Femur (tissue), 1 donor: ENCODE data around the gene SZT2.
"Not testable (repeated sequence)": the region's sequence is repeated elsewhere in the genome, so short reads cannot be mapped to it uniquely, and the experiment has no call there.

Experiments used
- DNase-seq: peaks from one replicate; pipeline ENCODE4 v3.0.0-alpha.2; 2017

Gene SZT2

DNA sequence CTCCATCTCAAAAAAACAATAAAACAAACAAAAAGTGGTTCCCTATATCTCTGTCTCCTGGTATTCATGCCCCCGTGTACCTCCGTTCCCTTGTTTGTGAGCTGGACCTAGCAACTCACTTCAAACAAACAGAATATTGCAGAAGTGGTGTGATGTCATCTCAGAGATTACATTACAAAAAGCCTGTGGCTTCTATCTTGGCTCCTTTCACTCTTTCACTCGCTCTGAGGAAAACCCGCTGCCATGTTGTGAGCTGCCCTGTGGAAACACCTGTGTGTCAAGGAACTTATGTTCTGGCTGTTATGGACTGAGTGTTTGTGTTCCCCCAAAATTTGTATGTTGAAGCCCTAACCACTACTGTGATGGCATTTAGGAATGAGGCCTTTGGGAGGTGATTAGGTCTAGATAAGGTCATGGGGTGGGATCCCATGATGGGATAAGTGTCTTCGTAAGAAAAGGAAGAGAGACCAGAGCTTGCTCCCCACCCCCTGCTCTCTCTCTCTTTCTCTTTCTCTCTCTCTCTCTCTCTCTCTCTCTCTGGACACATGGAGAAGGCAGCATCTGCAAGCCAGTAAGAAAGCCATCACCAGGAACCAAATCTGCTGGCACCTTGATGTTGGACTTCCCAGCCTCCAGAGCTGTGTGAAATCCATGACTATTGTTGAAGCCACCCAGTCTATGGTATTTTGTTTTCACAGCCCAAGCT lies 71.4 kb downstream of the SZT2 start:
- no peak for DNase-seq

- DNase-seq, result no peak
These were observed 73.8 kb downstream of the SZT2 start for GRCh38 chr1:43463479-43463878.

- no peak for DNase-seq
These were observed 75.2 kb downstream of the SZT2 start for GRCh38 chr1:43464681-43465504.

- DNase-seq, result no peak
These were observed 75.9 kb downstream of the SZT2 start for GRCh38 chr1:43465505-43466067.

DNA sequence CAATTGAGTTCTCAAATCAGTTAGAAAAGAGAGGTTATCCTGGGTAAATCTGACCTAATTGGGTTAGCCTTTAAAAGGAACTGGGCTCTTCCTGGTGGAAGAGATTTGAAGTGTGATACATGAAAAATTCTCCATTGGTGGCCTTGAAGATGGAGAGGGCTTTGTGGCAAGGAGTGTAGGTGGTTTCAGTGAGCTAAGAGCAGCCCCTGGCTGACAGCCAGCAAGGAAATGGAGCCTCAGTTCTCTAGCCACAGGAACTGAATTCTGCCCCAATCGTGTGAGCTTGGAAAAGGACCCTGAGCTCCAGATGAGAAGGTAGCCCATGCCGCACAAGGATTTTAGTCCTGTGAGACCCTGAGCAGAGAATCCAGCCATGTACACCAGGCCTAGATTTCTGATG lies 76.7 kb downstream of the SZT2 start:
- no peak for DNase-seq

- no peak for DNase-seq
These were observed 78.7 kb downstream of the SZT2 start for GRCh38 chr1:43468414-43468813.

DNA sequence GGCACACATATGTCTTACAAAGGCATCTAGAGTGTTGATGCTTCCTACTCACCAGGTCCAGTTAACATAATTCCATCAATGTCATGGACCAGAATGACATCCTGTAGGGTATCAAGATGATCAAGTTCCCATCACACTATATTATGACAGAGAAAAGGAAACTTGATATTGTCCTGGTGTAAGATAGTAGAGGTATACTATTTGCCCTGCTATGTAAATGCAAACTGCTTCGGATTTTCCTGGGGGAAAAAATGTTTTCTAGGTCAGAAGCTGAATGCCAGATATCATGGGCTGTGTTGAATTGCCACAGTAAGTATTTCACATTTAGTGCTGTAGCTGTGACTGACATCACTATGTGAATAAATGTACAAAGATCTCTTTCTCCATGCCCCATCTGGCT lies 80.2 kb downstream of the SZT2 start:
- no peak for DNase-seq

DNA sequence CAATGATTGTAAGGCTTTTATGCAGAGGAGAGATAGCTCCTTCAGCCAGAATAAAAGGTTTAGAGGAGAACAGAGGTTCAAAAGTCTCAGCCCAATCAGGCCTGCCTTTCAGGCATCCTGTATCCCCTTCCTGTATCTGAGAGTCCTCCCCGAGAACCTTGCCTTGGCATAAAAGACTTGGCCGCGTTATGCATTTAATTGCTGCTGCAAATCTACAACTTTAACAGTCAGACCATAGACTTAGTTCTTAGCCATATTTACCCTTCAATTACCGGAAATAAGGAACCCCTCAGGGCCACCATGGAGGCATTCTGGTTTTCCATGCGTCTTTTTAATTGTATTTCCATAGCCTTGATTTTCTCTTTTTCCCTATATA lies 82.4 kb downstream of the SZT2 start:
- no peak for DNase-seq

GRCh38 chr1:43472463-43473151 lies 82.9 kb downstream of the SZT2 start:
- DNase-seq, result not testable (repeated sequence)

- no peak for DNase-seq
These were observed 83.8 kb downstream of the SZT2 start for GRCh38 chr1:43473463-43473862.

DNA sequence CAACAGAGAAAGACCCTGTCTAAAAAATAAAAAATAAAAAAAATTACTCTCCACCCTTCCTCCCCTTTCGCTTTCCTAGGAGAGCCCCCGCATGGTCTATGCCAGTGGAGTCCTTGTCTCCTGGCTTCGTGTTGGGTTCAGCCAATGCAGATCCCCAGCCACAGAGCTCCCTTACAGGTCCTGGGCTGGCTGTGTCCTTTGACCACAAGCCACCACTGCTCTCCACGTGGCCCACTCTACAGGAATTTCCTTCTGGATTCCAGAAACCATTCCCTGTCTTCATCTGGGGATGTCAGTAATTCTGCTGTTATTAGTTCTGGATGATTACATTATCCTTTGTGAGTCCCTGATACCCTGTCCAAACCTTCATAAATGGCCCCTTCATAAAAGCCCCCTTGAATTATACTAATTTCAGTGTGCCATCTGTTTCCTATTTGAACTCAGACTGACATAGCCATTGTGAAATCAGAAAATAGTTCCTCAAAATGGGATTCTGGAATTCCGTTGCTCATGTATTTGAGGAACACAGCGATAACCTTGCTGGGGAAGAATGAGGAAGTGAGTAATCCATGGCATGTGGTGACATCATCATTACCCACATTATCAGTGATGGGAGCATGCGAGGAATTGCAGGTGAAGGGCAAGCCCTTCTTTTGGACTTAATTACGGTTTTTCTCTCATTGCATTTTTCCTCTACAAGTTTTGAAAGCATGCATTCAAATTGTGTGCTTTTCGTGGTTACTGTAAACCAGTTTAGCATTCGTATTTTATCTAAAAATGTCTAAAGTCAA lies 86.1 kb downstream of the SZT2 start:
- not testable (repeated sequence) for DNase-seq

DNA sequence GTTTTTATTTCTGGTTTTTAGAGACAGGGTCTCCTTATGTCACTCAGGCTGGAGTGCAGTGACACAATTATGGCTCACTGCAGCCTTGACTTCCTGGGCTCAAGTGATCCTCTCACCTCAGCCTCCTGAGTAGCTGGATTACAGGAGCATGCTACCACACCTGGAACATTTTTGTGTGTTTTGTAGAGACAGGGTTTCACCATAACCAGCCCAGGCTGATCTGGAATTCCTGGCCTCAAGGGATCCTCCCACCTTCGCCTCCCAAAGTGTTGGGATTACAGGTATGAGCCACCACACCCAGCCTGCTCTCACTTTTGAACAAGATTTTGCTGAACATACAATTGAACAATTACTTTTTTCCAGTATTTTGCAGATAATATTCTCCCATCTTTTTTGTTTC lies 88.0 kb downstream of the SZT2 start:
- DNase-seq, result no peak

DNA sequence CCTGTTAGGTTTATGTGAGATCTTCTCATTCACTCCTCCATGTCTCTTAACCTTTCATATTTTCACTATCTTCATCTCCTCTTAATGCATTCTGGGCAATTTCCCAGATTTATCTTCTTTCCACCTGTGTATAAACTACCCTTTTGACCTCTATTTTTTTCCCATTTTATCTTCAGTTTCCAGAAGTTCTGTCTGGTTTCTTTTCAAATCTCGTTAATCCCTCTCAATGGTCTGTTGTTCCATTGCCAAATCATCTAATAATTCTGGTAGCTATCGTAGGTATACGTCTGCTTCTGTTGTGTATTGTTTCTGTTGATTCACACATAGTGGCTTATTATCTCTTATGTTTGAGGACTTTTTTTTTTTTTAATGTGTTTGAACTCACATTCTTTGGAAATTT lies 89.7 kb downstream of the SZT2 start:
- DNase-seq, result no peak

DNA sequence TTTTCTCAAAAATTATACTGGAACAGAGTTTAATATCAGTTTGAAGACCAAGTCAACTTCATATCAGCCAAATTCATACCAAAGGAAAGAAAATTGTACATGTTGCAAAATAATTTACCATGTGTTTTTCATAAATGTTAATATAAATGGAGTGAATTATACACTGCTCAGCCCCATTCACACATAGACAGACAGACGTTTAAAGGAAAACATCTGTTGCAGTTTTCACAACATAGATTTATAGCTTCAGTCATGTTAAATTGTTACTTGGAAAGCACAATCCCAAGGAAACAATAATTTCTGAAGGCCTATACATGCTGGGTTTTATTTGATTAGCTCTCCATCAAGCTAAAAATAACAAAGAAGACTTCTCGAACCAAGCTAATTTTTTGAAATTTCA lies 91.8 kb downstream of the SZT2 start:
- DNase-seq, result no peak

- DNase-seq, result no peak
These were observed 92.5 kb downstream of the SZT2 start for GRCh38 chr1:43482215-43482614.

DNA sequence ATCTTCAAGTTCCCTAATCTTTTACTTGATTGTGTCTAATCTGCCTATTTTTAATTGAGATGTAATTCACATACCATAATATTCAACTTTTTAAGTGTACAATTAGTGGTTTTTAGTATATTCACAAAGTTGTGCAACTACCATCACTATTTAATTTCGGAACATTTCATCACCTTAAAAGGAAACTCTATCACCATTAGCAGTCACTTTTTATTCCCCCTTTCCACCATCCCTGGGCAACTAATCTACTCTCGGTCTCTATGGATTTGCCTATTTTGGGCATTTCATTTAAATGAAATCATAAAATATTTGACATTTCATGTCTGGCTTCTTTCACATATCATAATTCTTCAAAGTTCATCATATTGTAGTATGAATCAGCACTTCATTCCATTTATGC lies 94.7 kb downstream of the SZT2 start:
- DNase-seq, result no peak

- DNase-seq, result no peak
These were observed 98.5 kb downstream of the SZT2 start for GRCh38 chr1:43488165-43488564.

GRCh38 chr1:43491061-43491460 lies 101.4 kb downstream of the SZT2 start:
- no peak for DNase-seq

DNA sequence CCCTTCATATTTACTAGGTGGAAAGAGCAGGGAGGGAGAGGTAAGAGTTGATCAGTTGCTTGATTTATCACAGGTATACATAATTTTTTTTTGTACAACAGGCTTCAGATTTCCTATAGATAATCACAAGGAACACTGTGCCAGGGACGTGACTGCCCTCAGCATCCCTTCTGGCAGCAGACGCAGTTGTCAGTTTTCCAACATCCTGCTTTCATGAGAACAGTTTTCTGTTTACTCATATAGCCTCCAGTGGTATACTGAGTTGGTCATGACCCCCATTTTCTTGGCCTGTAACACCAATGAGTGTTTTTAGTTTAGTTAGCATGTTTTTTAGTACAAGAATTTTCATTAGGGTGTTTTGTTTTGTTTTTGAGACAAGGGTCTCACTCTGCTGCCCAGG lies 103.1 kb downstream of the SZT2 start:
- no peak for DNase-seq

DNA sequence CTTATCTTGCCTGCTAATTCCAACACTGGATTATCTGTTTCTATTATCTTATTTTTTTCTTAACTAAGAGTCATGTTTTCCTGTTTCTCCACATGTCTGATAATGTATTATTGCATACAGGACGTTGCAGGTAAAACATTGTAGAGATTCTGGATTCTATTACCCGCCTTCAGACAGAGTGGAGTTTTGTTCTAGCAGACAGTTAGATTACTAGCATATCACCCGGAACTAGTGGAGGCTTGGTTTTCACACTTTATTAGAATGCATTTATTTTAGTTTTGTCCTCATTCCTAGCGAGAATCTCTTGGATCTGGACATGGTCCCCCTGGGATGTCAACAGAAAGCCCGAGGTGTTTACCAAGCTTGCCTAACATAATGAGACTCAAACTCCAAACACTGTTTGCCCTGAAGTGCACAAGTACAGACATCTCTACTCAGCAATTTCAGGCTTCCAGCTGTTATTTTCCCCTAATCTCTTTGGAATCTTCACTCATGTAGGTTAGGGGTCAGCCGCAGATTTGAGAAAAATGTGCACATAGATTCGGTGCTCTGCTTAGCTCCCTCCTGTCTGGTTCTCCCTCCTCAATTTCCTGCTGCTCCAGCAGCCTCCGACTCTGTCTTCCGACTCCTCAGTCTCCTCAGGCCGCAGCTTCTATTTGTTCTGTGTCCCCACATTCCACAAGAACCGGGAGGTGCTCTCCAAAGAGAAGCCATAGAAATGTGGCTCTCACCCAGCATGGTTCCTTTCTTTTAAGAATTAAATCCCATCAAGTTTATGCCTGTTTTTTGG lies 104.2 kb downstream of the SZT2 start:
- DNase-seq, result no peak

GRCh38 chr1:43495204-43495603 lies 105.5 kb downstream of the SZT2 start:
- no peak for DNase-seq

GRCh38 chr1:43499898-43500297 lies 110.2 kb downstream of the SZT2 start:
- DNase-seq, result no peak
